Esophagus muscularis mucosa (tissue), 4 donors: Measurements from ENCODE around the gene IFI27L1.

ENCODE experiments used
- EP300 ChIP-seq: sonication (generic); formaldehyde crosslinking; IDR thresholded peaks from one replicate; pipeline ENCODE4 v1.6.1; 2017; ENCODE audit warnings: antibody characterized with exemption
- POLR2A ChIP-seq: fragments of 450-650 bp; IDR thresholded peaks from one replicate; pipeline ENCODE4 v1.6.1; 2017; ENCODE audit warnings: antibody characterized with exemption, moderate library complexity, mild to moderate bottlenecking, low read depth
- POLR2AphosphoS5 ChIP-seq, 2 donors: sonication (generic); formaldehyde crosslinking; IDR thresholded peaks; one replicate each; pipeline ENCODE4 v1.6.1; 2017; ENCODE audit warnings: antibody characterized with exemption in 2 of 2
- TF ChIP-seq, protein P1 (sequence below), 3 experiments: fragments of 200-600 bp in 2 of 3; fragments of 450-650 bp in 1 of 3; sonication (generic) in 2 of 3; IDR thresholded peaks; one replicate each; pipeline ENCODE4 v1.5.1; 2017 to 2019; ENCODE audit warnings: antibody characterized with exemption in 3 of 3, mild to moderate bottlenecking in 2 of 3, moderate library complexity in 1 of 3

DNA sequence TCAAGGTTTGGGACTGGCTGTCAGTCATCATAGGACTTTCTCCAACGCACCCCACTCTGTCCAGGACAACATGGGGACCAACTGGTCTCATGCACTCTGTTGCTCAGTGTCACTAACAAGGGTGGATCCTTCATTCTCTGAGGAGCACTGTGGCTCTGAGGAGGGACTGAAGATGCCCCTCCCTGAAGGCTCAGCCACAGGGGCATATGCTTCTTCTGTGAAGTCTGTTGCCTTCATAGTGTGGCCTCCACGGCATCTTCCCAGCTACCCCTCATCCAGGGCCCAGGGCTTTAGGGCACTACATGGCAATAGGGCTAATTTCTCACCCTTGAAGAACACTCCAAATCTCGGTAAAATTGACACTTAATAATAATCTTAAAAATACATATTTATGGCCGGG lies 62.6 kb downstream of the IFI27L1 start:
- no peak for TF ChIP-seq EP300
- TF ChIP-seq, protein P1, sequence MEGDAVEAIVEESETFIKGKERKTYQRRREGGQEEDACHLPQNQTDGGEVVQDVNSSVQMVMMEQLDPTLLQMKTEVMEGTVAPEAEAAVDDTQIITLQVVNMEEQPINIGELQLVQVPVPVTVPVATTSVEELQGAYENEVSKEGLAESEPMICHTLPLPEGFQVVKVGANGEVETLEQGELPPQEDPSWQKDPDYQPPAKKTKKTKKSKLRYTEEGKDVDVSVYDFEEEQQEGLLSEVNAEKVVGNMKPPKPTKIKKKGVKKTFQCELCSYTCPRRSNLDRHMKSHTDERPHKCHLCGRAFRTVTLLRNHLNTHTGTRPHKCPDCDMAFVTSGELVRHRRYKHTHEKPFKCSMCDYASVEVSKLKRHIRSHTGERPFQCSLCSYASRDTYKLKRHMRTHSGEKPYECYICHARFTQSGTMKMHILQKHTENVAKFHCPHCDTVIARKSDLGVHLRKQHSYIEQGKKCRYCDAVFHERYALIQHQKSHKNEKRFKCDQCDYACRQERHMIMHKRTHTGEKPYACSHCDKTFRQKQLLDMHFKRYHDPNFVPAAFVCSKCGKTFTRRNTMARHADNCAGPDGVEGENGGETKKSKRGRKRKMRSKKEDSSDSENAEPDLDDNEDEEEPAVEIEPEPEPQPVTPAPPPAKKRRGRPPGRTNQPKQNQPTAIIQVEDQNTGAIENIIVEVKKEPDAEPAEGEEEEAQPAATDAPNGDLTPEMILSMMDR (IDR thresholded peaks at IDR 0.05), result no peak
- TF ChIP-seq POLR2A, result no peak
- no peak for TF ChIP-seq POLR2AphosphoS5 (IDR thresholded peaks at IDR 0.05)
